ENCODE data around the gene DGCR2.
"Not testable (repeated sequence)": the region's sequence is repeated elsewhere in the genome, so short reads cannot be mapped to it uniquely, and the experiment has no call there.

Gene DGCR2

GRCh38 chr22:18997925-18998315 lies 124.3 kb downstream of the DGCR2 start:
- no peak for TF ChIP-seq JUND (IDR thresholded peaks at IDR 0.05; ENCODE audit: low read depth)
- in situ Hi-C loops (cut with HindIII; ENCODE audit: low pct_unique_long_range_greater_than_20kb, low sequenced_read_pairs): no loop called here
- no peak for DNase-seq (ENCODE audit: low read depth in 1 of 2, low spot score in 1 of 2)

DNA sequence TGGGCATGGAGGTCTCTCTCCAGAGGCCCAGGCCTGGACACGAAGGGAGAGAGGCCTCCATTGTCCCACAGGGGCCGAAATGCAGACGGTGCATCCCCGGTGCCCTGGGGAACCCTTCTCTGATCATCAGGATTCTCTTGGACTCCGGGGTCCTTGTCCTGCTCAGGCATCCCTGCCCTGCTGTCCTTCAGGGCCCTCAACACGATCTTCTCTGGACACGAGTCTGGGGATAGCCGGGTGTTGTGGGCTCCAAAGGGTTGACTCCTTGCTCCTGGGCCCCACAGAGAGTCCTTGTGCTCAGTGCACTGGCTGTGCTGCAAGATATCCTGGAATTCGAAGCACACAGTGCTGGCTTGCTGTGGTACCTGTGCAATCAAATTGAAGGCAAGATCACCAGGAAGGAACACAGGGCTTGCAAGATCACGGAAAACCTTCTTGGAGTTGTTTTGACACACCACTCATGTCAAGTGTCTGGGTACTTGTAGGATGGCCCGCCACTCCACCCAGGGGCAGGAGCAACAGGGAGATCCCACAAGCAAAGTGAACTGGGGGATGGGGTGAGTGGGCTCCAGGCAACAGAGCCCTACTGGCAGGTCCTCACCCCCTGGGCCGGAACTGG lies 124.8 kb downstream of the DGCR2 start:
- DNase-seq (ENCODE audit: low read depth in 1 of 2, low spot score in 1 of 2): no peak
- in situ Hi-C loops (cut with HindIII; ENCODE audit: low pct_unique_long_range_greater_than_20kb, low sequenced_read_pairs): no loop called here
- TF ChIP-seq JUND (IDR thresholded peaks at IDR 0.05; ENCODE audit: low read depth): no peak

DNA sequence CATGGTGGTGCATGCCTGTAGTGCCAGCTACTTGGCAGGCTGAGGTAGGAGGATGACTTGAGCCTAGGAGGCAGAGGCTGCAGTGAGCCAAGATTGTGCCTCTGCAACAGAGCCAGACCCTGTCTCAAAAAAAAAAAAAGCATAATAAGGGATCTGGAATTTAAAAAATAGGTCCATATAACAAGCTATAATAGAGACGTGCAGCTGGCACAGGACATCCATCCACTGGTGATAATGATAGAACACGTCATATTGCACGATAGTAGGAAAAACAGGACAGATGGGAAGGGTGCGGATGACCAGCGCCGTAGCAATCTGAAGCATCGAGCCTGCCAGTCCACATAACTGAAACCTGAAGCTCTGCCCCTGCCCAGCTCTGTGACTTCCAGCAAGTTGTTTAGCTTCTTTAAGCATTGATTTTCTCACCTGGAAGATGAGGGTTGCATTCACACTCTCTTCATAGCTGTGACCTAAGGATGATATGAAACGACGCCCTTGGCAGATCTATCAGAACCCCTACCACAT lies 125.8 kb downstream of the DGCR2 start:
- DNase-seq (ENCODE audit: low read depth in 1 of 2, low spot score in 1 of 2): no peak
- in situ Hi-C loops (cut with HindIII; ENCODE audit: low pct_unique_long_range_greater_than_20kb, low sequenced_read_pairs): no loop called here
- TF ChIP-seq JUND (IDR thresholded peaks at IDR 0.05; ENCODE audit: low read depth): no peak

GRCh38 chr22:18995327-18995711 lies 126.9 kb downstream of the DGCR2 start:
- in situ Hi-C loops (cut with HindIII; ENCODE audit: low pct_unique_long_range_greater_than_20kb, low sequenced_read_pairs): no loop called here

DNA sequence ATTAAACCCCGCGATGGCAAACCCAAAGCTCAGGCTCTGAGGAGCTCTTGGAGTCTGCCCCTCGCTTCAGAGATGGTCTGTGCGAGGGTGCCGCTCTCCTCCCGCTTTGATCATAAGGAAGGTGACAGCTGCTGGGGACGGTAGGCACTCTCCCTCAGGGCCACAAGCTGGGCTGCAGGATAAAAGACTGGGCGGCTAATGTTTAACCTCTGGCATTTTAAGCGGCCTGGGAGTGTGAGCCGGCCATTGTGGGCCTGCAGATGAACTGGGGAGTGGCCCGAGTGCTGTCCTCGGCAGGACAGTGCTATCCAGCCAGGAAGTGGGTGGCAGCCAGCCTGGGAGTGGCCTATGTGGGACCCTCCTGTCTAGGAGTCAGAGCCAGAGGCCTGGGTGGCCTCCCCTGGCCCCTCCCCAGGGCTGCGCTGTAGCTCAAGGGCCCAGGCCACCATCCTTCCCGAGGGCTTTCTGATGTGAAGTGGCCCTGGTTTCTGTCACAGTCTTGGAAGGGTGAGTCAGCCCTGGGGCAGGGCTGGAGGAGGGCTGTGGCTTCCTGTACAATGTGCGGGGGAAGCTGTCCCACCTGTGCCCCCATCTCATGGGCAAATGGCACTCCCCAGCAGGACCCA lies 127.4 kb downstream of the DGCR2 start:
- no peak for TF ChIP-seq JUND (IDR thresholded peaks at IDR 0.05; ENCODE audit: low read depth)
- in situ Hi-C loops (cut with HindIII; ENCODE audit: low pct_unique_long_range_greater_than_20kb, low sequenced_read_pairs): no loop called here
- no peak for DNase-seq (ENCODE audit: low read depth in 1 of 2, low spot score in 1 of 2)

More at GRCh38 chr22:18995327-18995711, 126.9 kb downstream of the DGCR2 start:
- no peak for DNase-seq (ENCODE audit: low read depth in 1 of 2, low spot score in 1 of 2)
- no peak for TF ChIP-seq JUND (IDR thresholded peaks at IDR 0.05; ENCODE audit: low read depth)

DNA sequence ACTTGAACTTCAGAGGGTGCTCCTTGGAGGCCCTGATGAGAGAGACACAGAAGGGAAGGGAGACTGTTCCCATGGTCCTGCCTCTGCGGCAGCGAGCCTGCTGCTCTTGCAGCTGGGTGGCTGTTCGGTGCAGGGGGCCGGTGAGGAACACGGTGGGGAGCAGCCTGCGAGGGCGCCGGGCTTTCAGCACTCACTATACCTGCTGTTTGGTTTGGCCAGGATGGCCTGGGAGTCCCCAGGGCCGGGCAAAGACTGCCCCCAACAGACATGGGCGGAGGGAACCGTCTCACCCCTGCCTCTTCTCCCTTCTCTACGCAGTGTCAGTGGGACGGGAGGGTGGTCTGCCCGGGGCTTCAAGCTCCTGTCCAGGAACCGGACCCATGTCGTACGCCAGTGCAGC lies 128.2 kb downstream of the DGCR2 start:
- in situ Hi-C loops (cut with HindIII; ENCODE audit: low pct_unique_long_range_greater_than_20kb, low sequenced_read_pairs): no loop called here
- DNase-seq (ENCODE audit: low read depth in 1 of 2, low spot score in 1 of 2): no peak
- TF ChIP-seq JUND (IDR thresholded peaks at IDR 0.05; ENCODE audit: low read depth): no peak

DNA sequence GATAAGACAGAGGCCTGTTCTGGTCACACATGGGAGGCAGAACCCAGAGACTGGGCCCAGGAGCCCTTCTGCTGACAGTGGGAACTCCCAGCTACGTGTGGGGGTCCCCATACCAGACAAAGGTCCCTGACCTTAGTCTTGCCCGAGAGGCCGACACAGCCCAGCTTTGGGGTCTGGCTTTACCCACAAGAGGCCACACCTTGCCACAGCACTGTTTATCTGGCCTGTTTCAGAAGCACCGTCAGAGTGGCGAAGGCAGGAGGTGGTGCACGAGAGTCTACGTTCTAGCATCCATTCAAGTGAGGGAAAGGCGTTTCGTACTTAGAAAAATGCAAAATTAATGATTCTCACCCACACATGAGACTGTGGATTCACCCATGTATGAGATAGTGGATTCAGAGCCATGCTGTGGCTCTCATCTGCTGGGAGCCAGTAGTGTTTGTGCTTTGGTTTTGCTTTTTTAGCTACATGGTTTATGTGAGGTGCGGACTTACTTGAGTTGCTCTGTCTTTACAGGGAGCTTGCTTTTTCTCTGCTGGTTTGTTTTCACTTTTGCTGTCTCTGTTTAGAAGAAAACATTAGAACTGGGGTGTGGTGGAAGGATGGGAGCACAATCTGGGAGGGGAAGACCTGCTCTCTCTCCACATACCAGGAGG lies 129.5 kb downstream of the DGCR2 start:
- in situ Hi-C loops (cut with HindIII; ENCODE audit: low pct_unique_long_range_greater_than_20kb, low sequenced_read_pairs): no loop called here
- DNase-seq (ENCODE audit: low read depth in 1 of 2, low spot score in 1 of 2): no peak
- no peak for TF ChIP-seq JUND (IDR thresholded peaks at IDR 0.05; ENCODE audit: low read depth)

- TF ChIP-seq JUND (IDR thresholded peaks at IDR 0.05; ENCODE audit: low read depth): no peak
- no peak for DNase-seq (ENCODE audit: low read depth in 1 of 2, low spot score in 1 of 2)
- in situ Hi-C loops (cut with HindIII; ENCODE audit: low pct_unique_long_range_greater_than_20kb, low sequenced_read_pairs): no loop called here
Measured at GRCh38 chr22:18991821-18992442, 130.3 kb downstream of the DGCR2 start.

- DNase-seq (ENCODE audit: low read depth in 1 of 2, low spot score in 1 of 2): no peak
- no peak for TF ChIP-seq JUND (IDR thresholded peaks at IDR 0.05; ENCODE audit: low read depth)
- in situ Hi-C loops (cut with HindIII; ENCODE audit: low pct_unique_long_range_greater_than_20kb, low sequenced_read_pairs): no loop called here
Measured at GRCh38 chr22:18991138-18991432, 131.1 kb downstream of the DGCR2 start.

GRCh38 chr22:18990355-18991137 lies 131.7 kb downstream of the DGCR2 start:
- no peak for TF ChIP-seq JUND (IDR thresholded peaks at IDR 0.05; ENCODE audit: low read depth)
- DNase-seq (ENCODE audit: low read depth in 1 of 2, low spot score in 1 of 2): no peak
- in situ Hi-C loops (cut with HindIII; ENCODE audit: low pct_unique_long_range_greater_than_20kb, low sequenced_read_pairs): no loop called here

GRCh38 chr22:18988958-18989357 lies 133.3 kb downstream of the DGCR2 start:
- no peak for TF ChIP-seq JUND (IDR thresholded peaks at IDR 0.05; ENCODE audit: low read depth)
- DNase-seq (ENCODE audit: low read depth in 1 of 2, low spot score in 1 of 2): no peak
- in situ Hi-C loops (cut with HindIII; ENCODE audit: low pct_unique_long_range_greater_than_20kb, low sequenced_read_pairs): no loop called here

DNA sequence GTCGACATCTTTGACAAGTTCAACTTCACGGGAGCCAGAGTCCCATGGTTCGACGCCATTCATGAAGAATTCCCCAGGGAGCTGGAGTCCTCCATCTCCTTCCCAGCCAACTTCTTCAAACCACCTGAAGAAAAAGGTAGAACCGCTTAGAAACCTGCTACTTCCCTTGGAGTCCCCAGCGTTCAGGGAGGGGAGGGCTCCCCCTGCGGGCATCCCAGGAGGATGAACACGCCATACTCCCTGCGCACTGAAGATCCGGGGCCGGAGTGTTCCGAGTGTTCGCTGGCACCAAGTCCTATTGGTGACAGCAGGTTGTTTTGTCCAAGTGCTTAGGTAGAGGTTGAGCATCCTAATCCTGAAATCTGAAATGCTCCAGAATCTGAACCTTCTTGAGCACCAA lies 134.4 kb downstream of the DGCR2 start:
- DNase-seq (ENCODE audit: low read depth in 1 of 2, low spot score in 1 of 2): peak; percentile 18 to 43
- no peak for TF ChIP-seq JUND (IDR thresholded peaks at IDR 0.05; ENCODE audit: low read depth)
- in situ Hi-C loops (cut with HindIII; ENCODE audit: low pct_unique_long_range_greater_than_20kb, low sequenced_read_pairs): no loop called here

- in situ Hi-C loops (cut with HindIII; ENCODE audit: low pct_unique_long_range_greater_than_20kb, low sequenced_read_pairs); DNase-seq (ENCODE audit: low read depth in 1 of 2, low spot score in 1 of 2): not testable (repeated sequence)
Measured at GRCh38 chr22:18987114-18987513, 135.1 kb downstream of the DGCR2 start.
